ENCODE results near the gene TMEM79. TPM values are rescaled to one million over a fixed set of nuclear protein-coding genes. Genes with fewer than 3 reads are reported as not detected.

TMEM79 gene
- total and polyA plus RNA-seq, 2 experiments from 2014 or later: 0.97 to 1.5 TPM

- no peak for ATAC-seq
- H3F3A ChIP-seq (replicated peaks; ENCODE audit: low read depth): peaks cover 60% of the 10 kb centered on the region
- Mint-ChIP-seq H3K27ac (no peak overlapping the region), H3K4me1 (no peaks in the 10 kb centered on the region), H3K27me3 (ENCODE audit: insufficient read depth, low read depth, poor library complexity) (peaks cover 4% of the 10 kb centered on the region), H3K4me3 (no peak overlapping the region), H3K36me3 (ENCODE audit: low read depth) (peaks cover 99% of the 10 kb centered on the region), H3K9me3 (no peaks in the 10 kb centered on the region)
- peaks cover 56% of the 10 kb centered on the region for H4K20me1 ChIP-seq (replicated peaks; ENCODE audit: insufficient read depth)
- H3K4me3 ChIP-seq: no peak overlapping the region
- no peak overlapping the region for H3K27ac ChIP-seq (ENCODE audit: low read depth)
- no peak overlapping the region for H3K4me2 ChIP-seq
- peaks cover 5% of the 10 kb centered on the region for H3K79me2 ChIP-seq (replicated peaks; ENCODE audit: insufficient read depth)
- TF ChIP-seq EZH2 (IDR thresholded peaks at IDR 0.05; ENCODE audit: low read depth, unreplicated experiment) (no peak), CREB1 (CRISPR knock-in tag; IDR thresholded peaks at IDR 0.05; ENCODE audit: low read depth) (no peak), ZNF331 (CRISPR knock-in tag; IDR thresholded peaks at IDR 0.05; ENCODE audit: low read depth) (no peak)
- H3K27me3 ChIP-seq (ENCODE audit: insufficient read depth): no peaks in the 10 kb centered on the region
- H3K4me1 ChIP-seq (ENCODE audit: insufficient read depth): no peaks in the 10 kb centered on the region
- DNase-seq (ENCODE audit: low spot score): no peak
- H2AFZ ChIP-seq: no peak overlapping the region
- no peaks in the 10 kb centered on the region for H3K9me2 ChIP-seq (ENCODE audit: insufficient read depth)
- H3K36me3 ChIP-seq (ENCODE audit: insufficient read depth): peaks cover 100% of the 10 kb centered on the region
Observed at GRCh38 chr1:156316909-156317308, 32.8 kb downstream of the TMEM79 start.

- Histone ChIP-seq H3K9me2 (ENCODE audit: insufficient read depth) (no peaks in the 10 kb centered on the region), H3K36me3 (ENCODE audit: insufficient read depth) (peaks cover 93% of the 10 kb centered on the region), H3F3A (replicated peaks; ENCODE audit: low read depth) (peaks cover 56% of the 10 kb centered on the region), H3K79me2 (replicated peaks; ENCODE audit: insufficient read depth) (peaks cover 5% of the 10 kb centered on the region), H3K4me3 (no peak overlapping the region), H3K27ac (ENCODE audit: low read depth) (no peak overlapping the region), H2AFZ (no peak overlapping the region), H3K4me2 (no peak overlapping the region), H4K20me1 (replicated peaks; ENCODE audit: insufficient read depth) (peaks cover 44% of the 10 kb centered on the region), H3K27me3 (ENCODE audit: insufficient read depth) (no peaks in the 10 kb centered on the region), H3K4me1 (ENCODE audit: insufficient read depth) (no peaks in the 10 kb centered on the region)
- Mint-ChIP-seq H3K36me3 (ENCODE audit: low read depth) (peaks cover 98% of the 10 kb centered on the region), H3K27ac (no peak overlapping the region), H3K4me3 (no peak overlapping the region), H3K4me1 (no peaks in the 10 kb centered on the region), H3K27me3 (ENCODE audit: insufficient read depth, low read depth, poor library complexity) (peaks cover 1% of the 10 kb centered on the region), H3K9me3 (no peaks in the 10 kb centered on the region)
- ATAC-seq: no peak
- peak; percentile 45 for DNase-seq (ENCODE audit: low spot score)
- TF ChIP-seq CTCF (conservative IDR thresholded peaks at IDR 0.05; ENCODE audit: low read depth in 2 of 2) (peak; percentile 35 to 69), ZNF331 (CRISPR knock-in tag; IDR thresholded peaks at IDR 0.05; ENCODE audit: low read depth) (no peak), NANOG (IDR thresholded peaks at IDR 0.05; ENCODE audit: borderline replicate concordance) (no peak), REST (IDR thresholded peaks at IDR 0.05; ENCODE audit: unreplicated experiment) (no peak), ZNF114 (CRISPR knock-in tag; IDR thresholded peaks at IDR 0.05) (no peak)
Observed at GRCh38 chr1:156319664-156320063, 35.5 kb downstream of the TMEM79 start.

All from GM23338 (cell line).